ENCODE measurements around the gene ATXN10.

ATXN10 gene

GRCh38 chr22:45777852-45778375 lies 106.3 kb downstream of the ATXN10 start:
- H3K4me1 ChIP-seq (ENCODE audit: control insufficient read depth, low read length) = peaks cover 100% of the 10 kb centered on the region

GRCh38 chr22:45781459-45781858 lies 109.8 kb downstream of the ATXN10 start:
- H3K4me3 ChIP-seq (ENCODE audit: low read length) = no peak overlapping the region
- peaks cover 55% of the 10 kb centered on the region for H3K36me3 ChIP-seq (ENCODE audit: control insufficient read depth, low read length)
- no peaks in the 10 kb centered on the region for H3K9me3 ChIP-seq (ENCODE audit: control insufficient read depth, insufficient read depth, low read length)
- peaks cover 89% of the 10 kb centered on the region for H3K79me2 ChIP-seq (ENCODE audit: control insufficient read depth, low read length)
- H3F3A ChIP-seq (ENCODE audit: control insufficient read depth, insufficient read depth) = peaks cover 52% of the 10 kb centered on the region
- H3K27ac ChIP-seq (ENCODE audit: low read depth, low read length) = peak overlapping the region; percentile 99
- TF ChIP-seq EZH2phosphoT487 (IDR thresholded peaks at IDR 0.05; ENCODE audit: borderline replicate concordance, low read length) = no peak
- no peak for TF ChIP-seq CTCF (IDR thresholded peaks at IDR 0.05; ENCODE audit: low read depth, low read length, poor library complexity, severe bottlenecking)
- H3K9me2 ChIP-seq (replicated peaks; ENCODE audit: control insufficient read depth, low read length) = no peaks in the 10 kb centered on the region
- H4K20me1 ChIP-seq (ENCODE audit: control insufficient read depth, insufficient read depth, low read depth, low read length) = no peaks in the 10 kb centered on the region
- no peaks in the 10 kb centered on the region for H3K27me3 ChIP-seq (ENCODE audit: control insufficient read depth, low read length)
- H3K4me1 ChIP-seq (ENCODE audit: control insufficient read depth, low read length) = peaks cover 100% of the 10 kb centered on the region
- no peak overlapping the region; the same call in 1 of the 2 replicates for H3K4me2 ChIP-seq (ENCODE audit: low read length)

More at GRCh38 chr22:45777852-45778375, 106.3 kb downstream of the ATXN10 start:
- H3K4me2 ChIP-seq (ENCODE audit: low read length) = peak overlapping the region; percentile 90
- H3K4me3 ChIP-seq (ENCODE audit: low read length) = peak overlapping the region; percentile 66
- no peak for TF ChIP-seq CTCF (IDR thresholded peaks at IDR 0.05; ENCODE audit: low read depth, low read length, poor library complexity, severe bottlenecking)
- no peak for TF ChIP-seq EZH2phosphoT487 (IDR thresholded peaks at IDR 0.05; ENCODE audit: borderline replicate concordance, low read length)
- peaks cover 55% of the 10 kb centered on the region for H3K36me3 ChIP-seq (ENCODE audit: control insufficient read depth, low read length)
- peaks cover 77% of the 10 kb centered on the region for H3K79me2 ChIP-seq (ENCODE audit: control insufficient read depth, low read length)
- peaks cover 64% of the 10 kb centered on the region for H3F3A ChIP-seq (ENCODE audit: control insufficient read depth, insufficient read depth)
- no peaks in the 10 kb centered on the region for H3K9me3 ChIP-seq (ENCODE audit: control insufficient read depth, insufficient read depth, low read length)
- H3K27ac ChIP-seq (ENCODE audit: low read depth, low read length) = peak overlapping the region; percentile 100
- H3K27me3 ChIP-seq (ENCODE audit: control insufficient read depth, low read length) = no peaks in the 10 kb centered on the region
- no peaks in the 10 kb centered on the region for H3K9me2 ChIP-seq (replicated peaks; ENCODE audit: control insufficient read depth, low read length)
- no peaks in the 10 kb centered on the region for H4K20me1 ChIP-seq (ENCODE audit: control insufficient read depth, insufficient read depth, low read depth, low read length)

GRCh38 chr22:45781966-45782365 lies 110.3 kb downstream of the ATXN10 start:
- H3K9me3 ChIP-seq (ENCODE audit: control insufficient read depth, insufficient read depth, low read length) = no peaks in the 10 kb centered on the region
- peaks cover 88% of the 10 kb centered on the region for H3K79me2 ChIP-seq (ENCODE audit: control insufficient read depth, low read length)
- TF ChIP-seq EZH2phosphoT487 (IDR thresholded peaks at IDR 0.05; ENCODE audit: borderline replicate concordance, low read length) (no peak), CTCF (IDR thresholded peaks at IDR 0.05; ENCODE audit: low read depth, low read length, poor library complexity, severe bottlenecking) (no peak)

More at GRCh38 chr22:45781966-45782365, 110.3 kb downstream of the ATXN10 start:
- Histone ChIP-seq H3K27ac (ENCODE audit: low read depth, low read length) (peak overlapping the region; percentile 99), H3K4me1 (ENCODE audit: control insufficient read depth, low read length) (peaks cover 98% of the 10 kb centered on the region), H3K27me3 (ENCODE audit: control insufficient read depth, low read length) (no peaks in the 10 kb centered on the region), H4K20me1 (ENCODE audit: control insufficient read depth, insufficient read depth, low read depth, low read length) (no peaks in the 10 kb centered on the region), H3K4me2 (ENCODE audit: low read length) (no peak overlapping the region), H3K4me3 (ENCODE audit: low read length) (no peak overlapping the region), H3K9me2 (replicated peaks; ENCODE audit: control insufficient read depth, low read length) (no peaks in the 10 kb centered on the region), H3K36me3 (ENCODE audit: control insufficient read depth, low read length) (peaks cover 53% of the 10 kb centered on the region), H3F3A (ENCODE audit: control insufficient read depth, insufficient read depth) (peaks cover 47% of the 10 kb centered on the region)

Data from DOHH2 (cell line).